SK-N-SH (cell line): ENCODE data around the gene CMTM1. TPM values are rescaled to one million over a fixed set of nuclear protein-coding genes. Genes with fewer than 3 reads are reported as not detected.

Experiments used
- CTCF ChIA-PET: fragments of 300-600, 350-600 bp; formaldehyde crosslinking; extraction: SDS; loops from one replicate; lab custom pipeline; 2021; lab: Yijun Ruan, JAX
- POLR2A ChIA-PET: fragments of 350-600 bp; sonication (Branson Sonifier 250); formaldehyde crosslinking; extraction: SDS; loops from one replicate; lab custom pipeline; 2020; ENCODE audit warnings: antibody characterized with exemption, inconsistent platforms; lab: Yijun Ruan, JAX
- DNase-seq: peaks from one replicate; pipeline ENCODE4 v3.0.0; 2012
- H2AFZ ChIP-seq: fragments of 200-600 bp; sonication (generic); 2 replicates; pipeline ENCODE4 v1.8.1; 2016; ENCODE audit warnings: antibody characterized with exemption, mild to moderate bottlenecking, low read depth
- H3F3A ChIP-seq: fragments of 200-600 bp; sonication (generic); replicated peaks from 2 replicates; pipeline ENCODE3; 2016; ENCODE audit warnings: antibody characterized with exemption, mild to moderate bottlenecking; ENCODE audit not compliant: insufficient read depth
- H3K27ac ChIP-seq, 2 experiments: fragments of 200-500 bp in 1 of 2; fragments of 200-600 bp in 1 of 2; sonication (Bioruptor generic) in 1 of 2; sonication (generic), shearing (Covaris generic) in 1 of 2; 2 replicates each; pipeline versions ENCODE4 v1.5.1 to v1.6.1; 2014 to 2016; ENCODE audit warnings: low read depth in 2 of 2, inconsistent platforms in 1 of 2, low read length in 1 of 2, mild to moderate bottlenecking in 1 of 2, mixed read lengths in 1 of 2
- H3K27me3 ChIP-seq: fragments of 200-600 bp; sonication (generic), shearing (Covaris generic); 2 replicates; pipeline ENCODE4 v1.6.1; 2016; ENCODE audit warnings: mixed run types; ENCODE audit not compliant: insufficient read depth
- H3K36me3 ChIP-seq, 2 experiments: fragments of 200-500 bp in 1 of 2; fragments of 200-600 bp in 1 of 2; sonication (Bioruptor generic) in 1 of 2; sonication (generic) in 1 of 2; replicated peaks in 1 of 2; 2 replicates each; pipeline versions ENCODE3 to v1.5.1; 2014 to 2016; ENCODE audit warnings: low read length in 1 of 2, mild to moderate bottlenecking in 1 of 2; ENCODE audit not compliant: insufficient read depth in 2 of 2, control insufficient read depth in 1 of 2
- H3K4me1 ChIP-seq, 2 experiments: fragments of 200-500 bp in 1 of 2; fragments of 200-600 bp in 1 of 2; sonication (Bioruptor generic) in 1 of 2; sonication (generic), shearing (Covaris generic) in 1 of 2; 2 replicates each; pipeline versions ENCODE4 v1.5.1 to v1.6.1; 2014 to 2016; ENCODE audit warnings: low read depth in 1 of 2, low read length in 1 of 2, mixed run types in 1 of 2; ENCODE audit not compliant: insufficient read depth in 2 of 2, control insufficient read depth in 1 of 2
- H3K4me2 ChIP-seq: fragments of 200-600 bp; sonication (generic), shearing (Covaris generic); 2 replicates; pipeline ENCODE4 v1.6.1; 2017; ENCODE audit warnings: mixed run types
- H3K4me3 ChIP-seq, 2 experiments: fragments of 200-500 bp in 1 of 2; fragments of 200-600 bp in 1 of 2; sonication (Bioruptor generic) in 1 of 2; sonication (generic), shearing (Covaris generic) in 1 of 2; 2 replicates each; pipeline versions ENCODE4 v1.5.1 to v1.8.1; 2014 to 2016; ENCODE audit warnings: low read depth in 2 of 2, inconsistent platforms in 1 of 2, low read length in 1 of 2, mild to moderate bottlenecking in 1 of 2, mixed read lengths in 1 of 2, moderate library complexity in 1 of 2
- H3K79me2 ChIP-seq: fragments of 200-600 bp; sonication (generic); 2 replicates; pipeline ENCODE4 v1.8.1; 2017; ENCODE audit warnings: mild to moderate bottlenecking; ENCODE audit not compliant: insufficient read depth
- H3K9ac ChIP-seq: fragments of 200-600 bp; sonication (generic); 2 replicates; pipeline ENCODE4 v1.6.1; 2017; ENCODE audit warnings: mixed run types
- H3K9me2 ChIP-seq: fragments of 200-600 bp; sonication (generic); 2 replicates; pipeline ENCODE4 v1.6.1; 2017; ENCODE audit warnings: mixed run types
- H3K9me3 ChIP-seq: fragments of 200-600 bp; sonication (generic); 2 replicates; pipeline ENCODE4 v1.6.1; 2017; ENCODE audit warnings: mixed run types, mild to moderate bottlenecking, moderate library complexity
- H4K20me1 ChIP-seq: fragments of 200-600 bp; sonication (generic); 2 replicates; pipeline ENCODE4 v1.6.1; 2017; ENCODE audit warnings: mild to moderate bottlenecking, mixed run types; ENCODE audit not compliant: insufficient read depth
- CHD2 ChIP-seq: fragments of 150-350 bp; IDR thresholded peaks from 2 replicates; pipeline ENCODE4 v1.6.1; 2018; ENCODE audit warnings: low read length; ENCODE audit not compliant: partially characterized antibody
- CTCF ChIP-seq: fragments of 200-600 bp; sonication (generic); IDR thresholded peaks from 2 replicates; pipeline ENCODE4 v1.6.1; 2017; ENCODE audit warnings: antibody characterized with exemption, mild to moderate bottlenecking, moderate library complexity
- EP300 ChIP-seq, 2 experiments: IDR thresholded peaks; 2 replicates each; pipeline versions ENCODE4 v1.4.0 to v1.6.1; 2012; ENCODE audit warnings: borderline replicate concordance in 1 of 2, low read depth in 1 of 2, low read length in 1 of 2
- EZH2phosphoT487 ChIP-seq: fragments of 200-600 bp; sonication (generic); IDR thresholded peaks from 2 replicates; pipeline ENCODE4 v1.6.1; 2017; ENCODE audit warnings: low read depth, mixed run types, mild to moderate bottlenecking, antibody characterized with exemption, moderate library complexity, borderline replicate concordance
- FOSL2 ChIP-seq: IDR thresholded peaks from 2 replicates; pipeline ENCODE4 v1.4.0; 2012; ENCODE audit warnings: low read depth, mild to moderate bottlenecking, moderate library complexity, borderline replicate concordance
- FOXJ3 ChIP-seq: sonication (generic); formaldehyde crosslinking; IDR thresholded peaks from 2 replicates; pipeline ENCODE4 v1.5.1; 2020; ENCODE audit warnings: mild to moderate bottlenecking, missing genetic modification reagents
- FOXM1 ChIP-seq: IDR thresholded peaks from 2 replicates; pipeline ENCODE4 v1.4.0; 2012; ENCODE audit warnings: low read depth, mild to moderate bottlenecking
- GABPA ChIP-seq: IDR thresholded peaks from 2 replicates; pipeline ENCODE4 v1.4.0; 2012; ENCODE audit warnings: low read depth, mild to moderate bottlenecking
- GATA2 ChIP-seq: sonication (generic); formaldehyde crosslinking; IDR thresholded peaks from 2 replicates; pipeline ENCODE4 v1.5.0; 2020; ENCODE audit warnings: mild to moderate bottlenecking, missing genetic modification reagents
- MAX ChIP-seq: IDR thresholded peaks from 2 replicates; pipeline ENCODE4 v1.4.0; 2012; ENCODE audit warnings: low read depth
- NFIC ChIP-seq: IDR thresholded peaks from 2 replicates; pipeline ENCODE4 v1.4.0; 2012; ENCODE audit warnings: borderline replicate concordance
- POLR2AphosphoS5 ChIP-seq: IDR thresholded peaks from 2 replicates; pipeline ENCODE4 v1.6.1; 2012; ENCODE audit warnings: low read depth, low read length
- RCOR1 ChIP-seq: fragments of 150-350 bp; IDR thresholded peaks from 2 replicates; pipeline ENCODE4 v1.6.1; 2017; ENCODE audit warnings: antibody characterized with exemption, low read length
- REST ChIP-seq: IDR thresholded peaks from 2 replicates; pipeline ENCODE4 v1.6.1; 2012; ENCODE audit warnings: mild to moderate bottlenecking, low read depth, low read length, moderate library complexity
- RFX5 ChIP-seq: IDR thresholded peaks from 2 replicates; pipeline ENCODE4 v1.6.1; 2012; ENCODE audit warnings: mild to moderate bottlenecking, improper control_type of control experiment, low read length
- SIN3A ChIP-seq: IDR thresholded peaks from 2 replicates; pipeline ENCODE4 v1.6.1; 2012; ENCODE audit warnings: low read depth, mild to moderate bottlenecking, low read length, moderate library complexity, borderline replicate concordance
- TAF1 ChIP-seq: IDR thresholded peaks from 2 replicates; pipeline ENCODE4 v1.6.1; 2012; ENCODE audit warnings: low read depth, mild to moderate bottlenecking, low read length, moderate library complexity, borderline replicate concordance
- TCF12 ChIP-seq: IDR thresholded peaks from 2 replicates; pipeline ENCODE4 v1.4.0; 2012
- TEAD4 ChIP-seq: IDR thresholded peaks from 2 replicates; pipeline ENCODE4 v1.4.0; 2012; ENCODE audit warnings: mild to moderate bottlenecking, borderline replicate concordance; ENCODE audit not compliant: insufficient read depth
- USF1 ChIP-seq: IDR thresholded peaks from 2 replicates; pipeline ENCODE4 v1.4.0; 2012; ENCODE audit warnings: low read depth, borderline replicate concordance
- USF2 ChIP-seq: fragments of 150-350 bp; IDR thresholded peaks from 2 replicates; pipeline ENCODE4 v1.6.1; 2017; ENCODE audit warnings: antibody characterized with exemption, low read length, low read depth, borderline replicate concordance
- ZBTB33 ChIP-seq: IDR thresholded peaks from 2 replicates; pipeline ENCODE4 v1.4.0; 2012; ENCODE audit warnings: low read depth, borderline replicate concordance
- WGBS: methylation state at CpG from one replicate; pipeline ENCODE4 v1.1.6; 2017; ENCODE audit warnings: low lambda C conversion rate; 5-methylcytosine and 5-hydroxymethylcytosine counted together
- polyA plus RNA-seq, 3 experiments: library from polyadenylated mRNA; depleted of rRNA; stranded (reverse); fragments of >200 nt; gene quantifications; 2 replicates each; pipeline ENCODE4 v1.2.3, GENCODE V29; 2012

CMTM1 gene
- polyA plus RNA-seq, 1 of the 3 experiments (the other 2 are of a cell fraction): 3.7 TPM

- H3K4me2 ChIP-seq: peak overlapping the region; percentile 54; the same call in 1 of the 2 replicates
- DNase-seq: no peak
- H3K36me3 ChIP-seq: peaks cover 0 to 27% of the 10 kb centered on the region in 2 experiments
- peaks cover 18 to 41% of the 10 kb centered on the region in 2 experiments for H3K4me1 ChIP-seq
- peak overlapping the region; percentile 60 to 84 for H3K27ac ChIP-seq
- no peaks in the 10 kb centered on the region for H3K9me2 ChIP-seq
- no peaks in the 10 kb centered on the region for H3K79me2 ChIP-seq
- H3K4me3 ChIP-seq: no peak overlapping the region
- ChIA-PET POLR2A (no interaction called here), CTCF (interaction anchor here (1.0 to 5.1 kb wide), 4 partner anchors 10 to 249 kb away, joined by 3 to 44 read pairs (median 8); no protein-coding TSS in a partner anchor)
- WGBS: 27% methylated on average over 3 of the region's 10 CpGs
- peaks cover 24% of the 10 kb centered on the region for H3F3A ChIP-seq
- no peak overlapping the region for H2AFZ ChIP-seq
- H3K9me3 ChIP-seq: no peaks in the 10 kb centered on the region
- H3K27me3 ChIP-seq: no peaks in the 10 kb centered on the region
- peak overlapping the region; percentile 42; the same call in 1 of the 2 replicates for H3K9ac ChIP-seq
- H4K20me1 ChIP-seq: no peaks in the 10 kb centered on the region
- TF ChIP-seq POLR2AphosphoS5: peak; percentile 37; the same call in 1 of the 2 replicates
- TF ChIP-seq RCOR1: no peak
- TF ChIP-seq GATA2: no peak
- TF ChIP-seq RFX5: no peak
- TF ChIP-seq TAF1: no peak
- TF ChIP-seq REST: no peak
- no peak for TF ChIP-seq GABPA
- TF ChIP-seq ZBTB33: no peak
- no peak for TF ChIP-seq EZH2phosphoT487
- TF ChIP-seq FOXJ3 (CRISPR knock-in tag): no peak
- TF ChIP-seq USF1: no peak
- no peak for TF ChIP-seq USF2
- TF ChIP-seq NFIC: peak; percentile 94
- TF ChIP-seq SIN3A: no peak; the same call in 1 of the 2 replicates
- TF ChIP-seq CTCF: no peak
- TF ChIP-seq FOXM1: no peak
- no peak for TF ChIP-seq MAX
- peak; percentile 82; the same call in 1 of the 2 replicates for TF ChIP-seq TEAD4
- TF ChIP-seq CHD2: no peak
- TF ChIP-seq FOSL2: peak; percentile 92
- TF ChIP-seq EP300 (IDR thresholded peaks at IDR 0.05; ENCODE audit: borderline replicate concordance in 1 of 2, low read depth in 1 of 2, low read length in 1 of 2): peak in 1 of 2 experiments; percentile 65; a peak in 1 of 4 replicates
- peak; percentile 93 for TF ChIP-seq TCF12
Measured at GRCh38 chr16:66618588-66619375, 52.5 kb downstream of the CMTM1 start.
